Measurements from ENCODE around the gene UBA1. TPM values are rescaled to one million over a fixed set of nuclear protein-coding genes. Genes with fewer than 3 reads are reported as not detected.

UBA1 gene
- total and polyA plus RNA-seq, 10 of the 15 experiments (the other 5 are each of a cell fraction or from before 2014, with no cell fraction given): 60.4 to 314 (median 216) TPM

GRCh38 chrX:47176101-47176740, 17.4 kb upstream of the UBA1 start:
- no peaks in the 10 kb centered on the region for H3K79me2 ChIP-seq (ENCODE audit: control insufficient read depth, insufficient read depth, low read length)
- in situ Hi-C loops (cut with MboI): no loop called here
- no peaks in the 10 kb centered on the region for H4K20me1 ChIP-seq (ENCODE audit: control insufficient read depth, insufficient read depth)
- FAIRE-seq: no peak
- peaks cover 0 to 13% of the 10 kb centered on the region in 2 experiments; a peak in 3 of 4 replicates for H3K36me3 ChIP-seq (ENCODE audit: control insufficient read depth in 2 of 2, insufficient read depth in 2 of 2, low read length in 1 of 2)
- POLR2A ChIA-PET: no interaction called here
- no peaks in the 10 kb centered on the region for H3K4me1 ChIP-seq (ENCODE audit: control insufficient read depth, insufficient read depth, low read length)
- CTCF ChIA-PET: no interaction called here
- H3K4me3 ChIP-seq: no peak overlapping the region
- no TSS peak for BruUV-seq (replicated peaks)
- TF ChIP-seq IRF4 (IDR thresholded peaks at IDR 0.05; ENCODE audit: low read depth, low read length) (no peak), ATF2 (IDR thresholded peaks at IDR 0.05; ENCODE audit: low read length) (no peak), MXI1 (IDR thresholded peaks at IDR 0.05; ENCODE audit: low read depth, low read length) (no peak), SREBF1 (IDR thresholded peaks at IDR 0.05; ENCODE audit: low read length) (no peak), ESRRA (IDR thresholded peaks at IDR 0.05; ENCODE audit: low read length) (no peak), MEF2A (IDR thresholded peaks at IDR 0.05; ENCODE audit: insufficient read depth, low read depth, low read length) (no peak), YBX1 (IDR thresholded peaks at IDR 0.05) (no peak), BCL3 (IDR thresholded peaks at IDR 0.05; ENCODE audit: borderline replicate concordance, insufficient read depth, low read depth, low read length, poor library complexity, severe bottlenecking) (no peak), RUNX3 (IDR thresholded peaks at IDR 0.05; ENCODE audit: low read length) (no peak), ZBED1 (IDR thresholded peaks at IDR 0.05; ENCODE audit: borderline replicate concordance) (no peak), MAX (IDR thresholded peaks at IDR 0.05; ENCODE audit: low read depth, low read length) (no peak), POU2F2 (IDR thresholded peaks at IDR 0.05; ENCODE audit: borderline replicate concordance, low read depth, low read length) (no peak)
- no peak for ATAC-seq
- H2AFZ ChIP-seq (ENCODE audit: control insufficient read depth, low read depth, low read length): no peak overlapping the region
- SMC1A ChIA-PET (ENCODE audit: uncharacterized antibody, unreplicated experiment): no interaction called here
- 71% methylated on average over 23 of the region's 23 CpGs for WGBS (ENCODE audit: insufficient coverage, insufficient replicate concordance, low lambda C conversion rate, missing lambda C conversion rate)
- H3K9ac ChIP-seq (ENCODE audit: control insufficient read depth, insufficient read depth, low read length): no peak overlapping the region
- no peak for DNase-seq (ENCODE audit: low read depth, low spot score)
- intact Hi-C loops (cut with micrococcal nuclease; ENCODE audit: unreplicated experiment): no loop called here
- H3K9me3 ChIP-seq (replicated peaks; ENCODE audit: control insufficient read depth, insufficient read depth, low read length): no peaks in the 10 kb centered on the region
- no peak overlapping the region for H3K27ac ChIP-seq (ENCODE audit: control insufficient read depth, insufficient read depth)
- no peak overlapping the region for H3K4me2 ChIP-seq (ENCODE audit: control insufficient read depth, insufficient read depth)
- H3K27me3 ChIP-seq (replicated peaks in 1 of 2; ENCODE audit: control insufficient read depth in 2 of 2, insufficient read depth in 2 of 2, low read length in 1 of 2): no peaks in the 10 kb centered on the region
- RAD21 ChIA-PET (ENCODE audit: unreplicated experiment): no interaction called here

Data from GM12878 (cell line).